DMS 273 treated with DMSO at 0.1 percent for 48 hours (cell line): ENCODE data around the gene TNNI3K.

Experiments used
- DNase-seq: peaks from one replicate; lab custom pipeline; 2025; lab: John Stamatoyannopoulos, UW

Gene TNNI3K

DNA sequence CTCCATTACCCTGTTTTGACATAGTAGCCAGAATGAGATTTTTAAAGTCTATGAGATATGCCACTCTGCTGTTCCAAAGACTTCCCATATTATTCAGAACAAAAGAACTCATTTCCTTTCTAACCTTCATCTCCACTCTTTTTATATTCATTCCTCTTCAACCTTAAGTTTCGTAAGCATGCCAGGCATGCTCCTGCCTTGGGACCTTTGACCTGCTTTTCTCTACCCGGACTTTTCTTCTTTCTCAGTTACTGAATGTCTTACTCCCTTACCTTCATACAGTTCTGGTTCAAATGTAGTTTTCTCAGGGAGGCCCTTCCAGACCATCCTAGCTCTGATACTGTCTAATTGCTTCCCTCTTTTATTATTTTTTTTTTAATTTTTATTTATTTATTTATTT, 81.1 kb downstream of the TNNI3K start:
- no peak for DNase-seq

DNA sequence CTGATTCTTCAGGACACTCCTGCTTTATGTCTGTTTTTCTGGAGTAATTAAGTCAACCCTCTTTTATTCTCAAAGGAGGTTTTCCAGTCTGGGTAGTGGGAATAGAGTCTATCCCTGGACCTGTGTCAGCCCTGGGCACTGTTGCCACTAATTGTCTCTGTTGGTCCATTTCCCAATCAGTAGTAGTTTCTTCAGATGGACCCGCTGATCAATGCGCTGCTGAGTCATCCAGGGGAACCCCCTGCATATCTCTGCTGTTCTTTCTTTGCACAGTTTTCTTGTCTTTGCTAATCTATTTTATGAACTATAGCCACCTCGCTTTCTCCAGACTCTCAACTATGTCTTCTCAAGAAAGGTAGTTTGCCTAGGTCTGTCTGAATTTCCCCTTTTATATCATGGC, 82.5 kb downstream of the TNNI3K start:
- DNase-seq = no peak

DNA sequence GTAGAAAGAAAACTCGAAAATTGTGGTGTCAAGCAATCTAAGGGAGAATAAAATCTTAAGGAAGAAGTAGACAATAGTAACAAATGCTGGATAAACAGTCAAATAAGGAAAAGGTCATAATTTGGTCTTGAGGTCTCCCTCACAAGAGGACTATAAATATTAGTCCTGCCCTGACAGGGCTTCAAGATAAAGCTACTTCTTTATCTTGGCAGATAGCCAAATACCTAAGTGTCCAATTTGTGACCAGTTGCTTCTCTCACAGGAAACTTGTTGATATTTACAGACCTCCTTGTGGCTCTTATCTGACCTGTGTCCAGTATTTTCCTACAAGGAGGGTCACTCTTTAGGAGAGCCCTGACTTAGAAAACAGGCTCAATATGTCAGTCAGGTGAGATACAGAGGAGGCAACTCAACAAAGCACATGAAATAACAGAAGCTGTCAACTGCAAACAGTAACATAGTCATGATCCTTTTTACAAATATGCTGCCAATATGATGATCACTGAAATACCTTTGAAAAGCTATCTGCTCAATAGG, 88.8 kb downstream of the TNNI3K start:
- no peak for DNase-seq

DNA sequence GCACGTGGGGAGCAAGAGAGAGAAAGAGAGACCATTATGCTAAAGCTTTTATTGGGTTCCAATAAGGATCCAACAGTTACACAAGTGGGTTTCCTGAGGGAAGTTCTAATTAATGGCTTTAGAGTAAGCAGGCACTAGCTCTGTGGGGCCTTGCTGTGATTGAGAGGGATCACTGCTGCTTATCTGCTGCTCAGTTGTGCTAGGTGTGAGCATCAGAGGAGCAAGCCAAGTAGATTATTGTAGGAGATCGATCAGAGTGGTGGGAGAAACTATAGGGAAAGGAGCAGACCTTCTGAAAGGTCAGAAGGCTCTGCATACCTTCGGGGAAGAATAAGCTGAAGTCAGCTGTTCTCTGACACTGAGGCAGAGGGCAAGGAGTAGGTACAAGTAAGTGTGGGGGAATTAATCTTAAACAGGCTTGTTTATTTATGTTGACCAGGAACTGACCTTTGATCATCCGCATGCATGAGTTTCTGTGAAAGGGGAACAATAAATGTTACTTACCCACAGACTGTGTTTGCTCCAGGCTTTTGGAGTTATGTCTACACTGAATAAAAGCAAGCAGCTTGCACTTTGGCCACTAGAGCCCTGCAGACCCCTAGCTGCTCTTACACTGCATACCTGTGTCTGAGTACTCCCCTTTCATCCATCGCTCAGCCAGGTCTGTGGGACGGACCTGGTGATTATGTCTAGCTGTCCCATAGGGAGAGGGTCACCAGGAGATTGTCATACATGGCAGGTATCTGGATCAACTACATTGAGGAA, 89.7 kb downstream of the TNNI3K start:
- DNase-seq = no peak

DNA sequence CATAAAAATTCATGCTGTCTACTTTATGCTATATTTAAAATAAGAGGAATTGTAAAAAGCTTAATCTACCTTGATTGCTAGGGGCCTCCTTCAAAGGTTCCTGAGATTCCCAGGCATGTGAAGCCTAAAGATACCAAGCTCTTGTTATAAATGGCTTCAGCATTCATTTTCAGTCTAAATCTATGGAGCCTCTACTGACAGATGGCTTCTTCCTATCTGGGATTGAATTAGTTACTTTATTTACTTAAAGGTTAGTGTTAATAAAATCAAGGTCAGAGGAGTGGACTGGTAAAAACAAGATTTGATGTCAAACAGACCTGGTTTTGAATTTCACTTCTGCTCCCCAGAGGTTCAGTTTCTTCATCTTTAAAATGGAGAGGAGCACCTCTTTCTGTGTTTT, 93.7 kb downstream of the TNNI3K start:
- DNase-seq = peak; percentile 21

DNA sequence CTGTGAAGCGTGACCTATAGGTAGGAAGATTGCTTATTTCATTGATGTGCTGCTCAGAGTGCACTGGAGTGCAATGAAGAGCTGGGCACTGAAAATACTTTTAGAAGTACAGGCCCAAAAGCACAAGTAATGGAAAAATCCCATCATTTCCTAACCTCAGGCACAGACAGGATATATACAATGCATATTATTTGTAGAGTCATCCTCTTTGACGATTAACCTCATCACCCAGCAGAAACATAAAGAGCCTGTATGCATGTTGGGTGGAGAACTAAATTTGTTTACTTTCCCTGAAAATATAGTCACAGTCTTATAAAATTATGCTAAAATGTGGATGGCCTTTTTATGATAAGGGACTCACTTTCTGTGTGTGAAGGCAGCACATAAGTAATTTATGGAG, 98.1 kb downstream of the TNNI3K start:
- DNase-seq = no peak

DNA sequence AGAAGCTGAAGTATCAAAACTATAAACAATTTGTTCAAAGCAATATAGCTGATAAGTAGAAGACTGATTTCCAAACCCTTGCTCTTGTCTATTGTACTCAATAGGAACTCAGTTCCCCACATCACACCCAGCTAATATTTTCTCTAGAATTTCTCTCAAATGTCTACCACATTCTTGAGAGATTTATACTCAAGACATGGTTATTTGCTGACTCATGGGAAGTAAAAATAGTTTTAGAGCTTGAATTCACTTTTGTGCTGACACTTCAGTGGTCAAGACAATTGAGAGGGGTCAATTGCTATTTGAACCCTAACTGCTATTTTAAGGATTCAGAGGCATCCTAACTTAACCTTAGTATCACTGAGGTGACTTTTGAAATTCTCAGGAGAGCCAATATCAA, 99.0 kb downstream of the TNNI3K start:
- no peak for DNase-seq

DNA sequence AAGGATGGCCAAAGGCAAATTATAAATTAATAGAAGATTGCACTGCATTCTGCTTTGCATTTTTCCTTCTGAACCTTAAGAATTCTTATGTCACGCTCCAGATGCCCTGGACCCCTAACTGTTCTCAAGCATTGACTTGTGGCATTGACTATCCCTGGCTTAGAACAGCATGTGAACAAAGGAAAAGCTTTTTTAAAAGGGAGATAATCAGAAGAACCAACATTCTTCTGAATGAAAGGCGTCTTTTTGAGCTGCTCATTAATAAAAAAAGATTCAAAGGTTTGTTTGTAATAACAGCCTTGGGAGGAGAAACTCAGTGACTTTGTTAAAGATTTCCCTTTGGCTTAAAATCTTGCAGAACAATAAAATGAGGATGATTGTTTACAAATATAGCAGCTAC, 105.5 kb downstream of the TNNI3K start:
- no peak for DNase-seq

DNA sequence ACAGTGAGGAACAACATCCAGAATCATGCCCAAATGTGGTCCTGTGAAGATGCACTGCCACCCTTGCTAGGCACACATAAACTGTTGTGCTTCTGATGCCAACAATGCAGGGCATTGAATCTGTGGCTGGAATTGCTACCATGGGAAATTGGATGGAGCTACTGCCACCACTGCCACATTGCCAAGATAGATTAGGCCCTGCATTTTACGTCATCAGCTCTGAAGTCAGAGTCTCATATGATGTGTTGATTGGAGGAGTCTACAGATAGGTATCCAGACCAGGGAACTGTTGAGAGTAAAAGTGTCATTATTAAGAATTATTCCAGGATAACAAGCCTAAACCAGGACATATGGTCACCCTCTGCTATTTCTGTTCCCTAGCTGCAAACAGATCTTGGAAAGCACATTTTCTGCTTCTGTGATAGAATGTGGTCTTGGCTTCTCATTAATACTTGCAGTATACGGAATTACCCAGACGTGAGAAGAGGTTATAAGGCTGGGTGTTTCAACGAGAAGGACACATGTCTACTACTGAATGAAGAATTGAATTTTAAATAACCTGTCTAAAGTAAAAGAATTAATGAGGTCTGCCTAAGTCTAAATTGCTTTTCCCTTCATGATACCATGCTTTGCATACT, 106.6 kb downstream of the TNNI3K start:
- DNase-seq = no peak

DNA sequence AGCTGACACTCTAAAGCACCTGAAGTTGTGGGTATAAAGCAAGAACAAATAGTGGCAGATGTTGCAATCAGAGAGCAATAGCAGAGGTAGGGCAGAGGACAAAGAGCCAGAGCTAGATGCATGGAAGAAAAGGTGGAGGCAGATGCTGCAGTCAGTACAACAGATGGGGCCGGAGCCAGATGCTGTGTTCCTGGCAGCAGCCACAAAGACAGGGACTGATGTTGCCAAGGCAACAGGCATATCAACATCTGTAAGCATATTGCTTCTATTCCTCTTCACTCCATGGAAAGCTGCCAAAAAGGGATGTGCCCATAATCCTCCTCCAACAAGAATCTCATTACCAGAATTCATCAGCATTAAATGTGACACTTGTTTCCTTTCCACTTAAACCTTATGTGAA, 108.0 kb downstream of the TNNI3K start:
- DNase-seq = peak; percentile 97

DNA sequence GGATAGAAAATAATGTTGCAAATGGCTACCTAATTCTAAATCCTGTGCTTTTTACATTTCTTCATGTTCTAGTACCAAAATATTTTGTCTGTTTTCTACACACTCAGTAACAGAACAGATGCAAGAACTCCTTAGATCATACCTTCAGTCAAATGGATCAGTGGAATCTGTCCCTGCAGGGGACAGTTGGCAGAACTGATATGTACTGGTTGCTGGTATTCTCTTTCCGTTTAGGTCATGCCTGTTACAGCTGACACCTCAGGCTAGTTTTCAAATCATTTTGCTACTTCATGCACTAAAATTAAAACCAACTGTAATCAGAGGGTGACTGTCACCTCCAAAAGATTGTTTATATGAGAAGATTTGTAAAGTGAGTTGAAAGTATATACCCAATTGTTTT, 109.2 kb downstream of the TNNI3K start:
- DNase-seq = no peak

DNA sequence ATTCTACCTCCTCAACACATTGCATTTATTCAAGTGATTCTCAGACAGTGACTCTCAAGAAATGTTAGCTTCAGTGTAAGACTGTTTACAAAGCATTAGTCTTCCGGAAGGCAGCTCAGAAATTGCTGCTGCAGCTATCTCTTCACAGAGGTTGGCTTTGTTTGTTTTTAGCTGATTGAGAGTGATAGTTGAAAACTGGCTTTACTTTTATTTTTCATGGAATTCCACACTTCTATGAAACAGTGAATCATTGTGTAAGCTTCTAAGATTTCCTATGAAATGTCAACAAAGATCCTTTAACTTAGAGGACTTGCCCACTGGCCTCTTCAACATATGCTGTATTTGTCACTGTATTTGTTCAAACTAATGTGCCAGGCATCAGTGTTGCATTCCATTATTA, 121.3 kb downstream of the TNNI3K start:
- DNase-seq = no peak

DNA sequence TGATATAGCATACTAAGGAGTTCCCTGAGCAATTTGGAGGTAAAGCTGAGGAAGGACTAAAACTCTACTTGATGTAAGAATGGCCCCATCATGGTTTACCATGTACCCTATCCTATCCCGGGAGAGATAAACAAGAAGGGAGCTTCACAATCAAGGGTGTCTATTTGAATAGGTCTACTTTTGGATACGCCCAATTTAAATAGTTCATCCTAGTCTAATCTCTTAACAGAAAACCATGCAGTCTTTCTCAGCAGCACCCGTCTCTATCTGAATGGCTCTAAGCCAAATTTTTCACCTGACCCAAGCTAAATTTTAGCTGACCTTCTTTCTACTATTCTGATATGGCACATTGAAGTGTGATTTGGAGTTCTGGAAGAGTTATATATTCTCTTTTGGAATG, 122.0 kb downstream of the TNNI3K start:
- no peak for DNase-seq

DNA sequence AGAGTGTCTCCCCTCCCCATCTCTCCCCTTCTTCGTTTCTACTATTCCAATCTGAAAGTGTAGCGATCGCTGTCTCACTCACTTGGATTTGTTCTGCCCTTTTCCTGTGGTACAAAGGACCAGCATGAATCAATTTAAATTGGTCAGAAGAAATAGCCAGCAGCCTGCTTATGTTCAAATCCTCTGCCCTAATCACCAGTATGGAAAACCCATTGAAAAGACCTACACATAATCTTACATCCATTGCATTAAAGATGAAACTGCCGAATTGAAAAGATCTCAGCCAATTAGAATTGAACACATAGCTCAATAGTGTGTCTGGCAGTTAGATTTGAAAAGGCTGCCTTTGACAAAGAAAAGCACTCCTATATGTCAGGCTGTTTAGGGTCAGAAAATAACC, 122.6 kb downstream of the TNNI3K start:
- no peak for DNase-seq

DNA sequence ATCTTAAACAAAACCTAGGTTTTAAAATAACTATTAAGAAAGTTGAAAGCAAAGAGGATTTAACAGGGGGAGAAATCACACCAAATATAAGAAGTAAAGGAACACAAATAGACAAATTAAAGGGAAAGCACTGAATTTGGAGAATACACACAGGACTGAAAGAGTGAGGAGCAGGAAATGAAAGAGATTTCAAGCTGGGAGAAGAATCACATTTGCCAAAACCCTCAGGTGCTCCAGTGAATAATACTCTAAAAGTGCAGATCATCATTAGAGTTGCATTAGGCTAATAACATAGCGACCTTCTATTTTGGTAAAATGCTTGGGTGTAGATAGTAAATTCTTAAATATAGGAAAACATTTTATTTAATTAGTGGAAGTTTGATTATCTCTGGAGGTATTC, 127.5 kb downstream of the TNNI3K start:
- DNase-seq = no peak

DNA sequence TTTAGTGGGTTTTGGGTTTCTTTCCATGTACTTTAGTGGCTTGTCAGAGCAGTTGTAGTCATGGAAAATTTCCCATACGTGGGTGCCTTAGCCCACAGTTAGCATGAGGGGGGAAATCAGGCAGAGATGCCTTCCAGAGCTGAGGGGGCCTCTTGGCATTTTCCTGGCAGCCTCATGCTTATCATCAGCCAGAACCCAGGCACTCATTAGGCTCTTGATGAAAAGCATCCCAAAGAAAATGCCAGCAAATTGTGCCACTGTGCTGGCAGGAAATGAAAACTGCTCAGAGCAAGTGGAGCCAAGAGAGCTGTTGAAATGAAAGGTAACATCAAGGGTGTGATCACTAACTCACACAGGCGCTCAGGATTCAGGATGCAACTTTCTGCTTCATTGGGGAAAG, 128.0 kb downstream of the TNNI3K start:
- DNase-seq = no peak

DNA sequence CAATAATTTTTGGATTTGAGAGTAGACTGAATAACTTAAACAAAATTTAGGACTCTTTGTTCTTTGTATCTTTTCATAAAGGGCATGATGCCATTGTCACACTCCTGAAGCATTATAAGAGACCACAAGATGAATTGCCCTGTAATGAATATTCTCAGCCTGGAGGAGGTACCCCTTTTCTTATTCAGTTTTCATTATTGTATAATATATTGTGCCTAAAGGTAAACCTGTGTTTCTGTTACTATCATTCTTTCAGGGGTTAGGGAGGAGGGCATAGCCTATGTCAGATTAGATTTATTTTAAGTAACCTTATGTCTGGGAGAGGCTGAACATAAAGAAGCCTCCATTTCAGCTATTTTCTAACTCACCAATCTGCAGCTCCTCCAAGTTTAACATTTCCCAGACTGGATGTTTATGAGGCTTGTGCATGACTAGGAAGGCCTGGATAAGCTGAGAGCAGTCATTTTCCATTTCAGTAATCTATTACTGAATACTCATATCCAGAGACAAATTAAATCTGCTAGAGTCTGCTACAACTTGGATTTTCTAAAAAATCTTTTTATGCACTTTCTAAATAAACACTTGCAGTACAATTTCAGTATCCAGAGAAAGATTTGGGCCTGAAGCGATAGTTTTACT, 132.1 kb downstream of the TNNI3K start:
- no peak for DNase-seq

DNA sequence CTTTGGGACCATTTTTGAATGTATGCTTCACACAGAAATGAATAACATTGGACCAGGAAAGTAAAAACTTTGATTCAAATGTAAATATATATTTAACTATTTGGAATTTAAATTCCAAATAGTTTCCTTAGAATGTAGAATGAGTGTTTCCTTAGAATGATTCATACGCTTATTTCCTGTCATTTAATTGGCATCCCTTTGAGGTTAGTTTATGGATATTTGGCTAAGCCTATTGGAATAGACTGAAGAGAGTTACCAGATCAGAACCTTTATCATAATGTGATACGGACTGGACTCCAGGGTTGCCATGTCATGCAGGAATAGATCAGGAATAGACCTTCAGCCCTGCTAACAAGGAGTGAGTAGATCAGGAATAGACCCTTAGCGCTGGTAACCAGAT, 133.1 kb downstream of the TNNI3K start:
- DNase-seq = no peak

DNA sequence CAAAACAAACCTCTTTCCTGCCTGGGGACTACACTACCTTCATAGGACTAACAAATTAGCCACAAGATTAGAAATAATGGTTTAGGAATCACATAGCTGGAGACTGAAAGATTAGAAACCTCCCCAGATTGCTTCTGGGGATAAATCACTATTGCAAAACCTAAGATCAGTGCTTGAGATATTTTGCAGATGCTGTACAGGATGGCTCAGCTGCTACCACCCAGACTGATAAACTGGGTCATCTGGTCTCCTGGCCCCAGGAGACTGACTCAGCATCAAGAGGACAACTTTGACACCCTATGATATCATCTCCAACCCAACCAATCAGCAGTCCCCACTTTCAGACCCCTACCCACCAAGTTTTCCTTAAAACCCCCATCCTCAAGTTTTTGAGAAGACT, 140.2 kb downstream of the TNNI3K start:
- no peak for DNase-seq

DNA sequence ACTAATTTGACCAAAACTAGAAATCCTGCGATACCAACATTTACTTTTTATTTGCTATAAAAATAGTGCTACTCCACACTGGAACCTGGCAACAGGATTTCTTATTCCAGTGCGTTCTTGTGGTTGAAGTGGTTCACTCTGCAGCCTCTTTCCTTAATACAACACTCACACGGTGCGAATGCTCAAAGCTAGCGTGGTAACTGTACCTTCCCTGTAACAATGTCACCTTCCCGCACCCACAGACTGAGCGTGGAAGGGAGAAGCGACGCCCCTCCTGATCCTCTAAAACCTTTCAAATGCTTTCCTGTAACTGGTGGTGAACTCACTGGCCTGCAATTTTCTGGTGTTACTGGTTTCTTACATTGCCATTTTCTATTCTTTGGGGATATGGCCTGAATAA, 145.1 kb downstream of the TNNI3K start:
- DNase-seq = no peak

DNA sequence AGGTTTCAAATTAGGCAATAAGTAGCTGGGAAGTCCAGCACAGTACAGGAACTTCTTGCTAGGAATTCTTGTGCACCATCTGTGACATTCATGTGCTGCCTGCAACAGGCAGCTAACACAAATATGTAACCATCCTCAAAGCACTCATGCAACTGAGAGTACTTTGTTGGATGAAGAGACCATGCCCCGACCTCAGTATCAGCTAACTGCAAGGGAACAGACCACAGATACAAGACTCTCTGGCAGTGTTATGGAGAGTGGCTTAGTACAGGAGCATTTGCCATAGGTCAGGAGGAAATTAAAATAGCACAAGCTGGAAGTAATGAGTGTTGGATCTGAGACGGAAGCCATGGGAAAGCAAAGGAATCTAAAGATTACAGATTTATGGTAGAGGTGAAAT, 153.7 kb downstream of the TNNI3K start:
- no peak for DNase-seq

DNA sequence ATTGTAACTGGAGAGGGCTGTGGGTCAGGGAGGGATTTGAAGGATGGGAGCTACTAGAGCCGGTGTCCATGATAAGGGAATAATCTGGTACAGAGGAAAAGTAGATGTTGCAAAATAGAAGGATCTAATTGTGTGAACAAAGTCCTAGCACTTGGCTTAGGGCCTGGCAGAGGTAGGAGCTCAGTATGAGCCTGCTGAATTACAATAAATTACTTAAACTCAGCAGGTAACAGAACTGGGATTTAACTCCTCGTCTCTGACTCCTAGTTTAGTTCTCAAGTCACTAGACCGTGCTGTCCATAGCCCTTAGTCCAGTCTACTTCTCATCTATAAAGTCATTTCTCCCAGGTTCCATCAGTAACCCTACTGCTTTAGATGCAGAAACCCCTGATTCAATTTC, 157.0 kb downstream of the TNNI3K start:
- no peak for DNase-seq

DNA sequence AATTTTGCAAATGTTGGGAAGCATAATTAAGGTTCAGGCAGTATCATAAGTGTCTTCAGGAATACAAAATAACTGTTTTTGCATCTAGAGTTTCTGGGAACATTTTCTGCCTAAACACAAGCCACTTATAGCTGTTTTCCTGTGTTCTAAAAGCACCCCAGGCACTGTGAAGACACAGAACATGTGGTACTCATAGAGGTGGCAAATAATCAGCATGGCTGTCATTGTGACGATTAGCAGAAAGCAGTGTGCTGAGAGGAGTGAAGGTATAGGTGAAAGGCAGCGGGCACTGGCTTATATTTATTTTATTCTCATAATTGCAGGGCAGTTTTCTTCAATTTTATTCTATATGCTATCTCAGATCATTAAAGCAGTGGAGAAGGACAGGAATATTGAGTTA, 157.7 kb downstream of the TNNI3K start:
- no peak for DNase-seq
